HuH-7 (cell line): ENCODE data around the gene TTC7B.
"Not testable (repeated sequence)": the region's sequence is repeated elsewhere in the genome, so short reads cannot be mapped to it uniquely, and the experiment has no call there.

ENCODE experiments used
- DNase-seq: peaks from one replicate; pipeline ENCODE4 v3.0.0; 2011; ENCODE audit warnings: low spot score

Gene TTC7B

GRCh38 chr14:90815822-90816662 lies at the start of gene TTC7B:
TTC7B (minus strand) TSS chr14:90816430; CDS start chr14:90816295, 135 bp downstream.
- DNase-seq, result peak; percentile 76

GRCh38 chr14:90864741-90865140 lies 48.5 kb upstream of the TTC7B start:
- no peak for DNase-seq

GRCh38 chr14:90858511-90858910 lies 42.3 kb upstream of the TTC7B start:
- no peak for DNase-seq

DNA sequence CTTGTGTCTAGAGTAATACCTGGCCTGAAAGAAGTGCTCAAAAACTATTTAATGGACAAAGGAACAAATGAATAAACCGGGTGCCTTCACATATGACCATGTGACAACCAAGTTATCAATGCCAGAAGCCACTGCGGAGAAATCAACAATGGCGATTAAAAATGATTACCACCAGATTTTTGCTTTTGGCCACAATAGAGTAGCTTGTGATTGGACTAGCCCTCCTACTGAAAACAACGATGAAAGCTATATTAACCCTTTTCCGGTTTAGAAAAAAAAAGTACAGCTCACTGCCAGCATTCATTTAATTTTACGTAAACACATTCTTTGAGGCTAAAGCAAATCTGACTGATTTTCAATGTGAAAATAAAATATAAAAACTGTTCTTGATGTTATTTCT lies 41.6 kb upstream of the TTC7B start:
- DNase-seq, result no peak

DNA sequence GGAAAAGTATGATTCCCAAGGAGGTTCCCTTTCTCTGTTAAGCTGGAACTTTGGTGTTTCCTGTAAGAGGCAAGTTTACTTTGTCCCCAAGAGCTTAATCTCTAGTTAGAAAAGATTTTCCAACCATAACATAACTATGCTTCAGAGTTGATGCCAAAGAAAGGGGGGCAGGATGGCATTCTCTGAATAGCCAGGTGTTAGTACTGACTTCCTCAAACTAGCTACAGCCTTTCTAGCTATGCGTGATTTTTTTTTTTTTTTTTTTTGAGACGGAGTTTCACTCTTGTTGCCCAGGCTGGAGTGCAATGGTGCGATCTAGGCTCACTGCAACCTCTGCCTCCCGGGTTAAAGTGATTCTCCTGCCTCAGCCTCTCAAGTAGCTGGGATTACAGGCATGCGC lies 39.9 kb upstream of the TTC7B start:
- DNase-seq, result not testable (repeated sequence)

DNA sequence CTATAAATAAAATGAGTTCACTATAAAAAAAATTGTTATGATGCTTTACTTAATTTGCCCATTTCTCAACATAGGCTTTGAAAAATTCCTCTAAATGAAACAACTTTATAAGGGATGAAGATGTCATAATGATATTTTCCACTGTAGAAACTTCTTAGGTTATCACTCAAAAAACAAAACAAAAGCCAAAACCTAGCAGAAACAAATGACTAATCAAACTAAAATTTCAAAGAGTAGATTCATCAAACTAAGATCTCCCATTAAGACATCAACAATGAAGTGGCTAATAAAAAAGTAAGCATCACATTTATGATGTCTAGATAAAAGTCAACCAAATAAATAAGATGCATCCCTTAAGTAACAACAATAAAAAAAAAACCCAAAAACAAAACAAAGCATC lies 36.9 kb upstream of the TTC7B start:
- no peak for DNase-seq

DNA sequence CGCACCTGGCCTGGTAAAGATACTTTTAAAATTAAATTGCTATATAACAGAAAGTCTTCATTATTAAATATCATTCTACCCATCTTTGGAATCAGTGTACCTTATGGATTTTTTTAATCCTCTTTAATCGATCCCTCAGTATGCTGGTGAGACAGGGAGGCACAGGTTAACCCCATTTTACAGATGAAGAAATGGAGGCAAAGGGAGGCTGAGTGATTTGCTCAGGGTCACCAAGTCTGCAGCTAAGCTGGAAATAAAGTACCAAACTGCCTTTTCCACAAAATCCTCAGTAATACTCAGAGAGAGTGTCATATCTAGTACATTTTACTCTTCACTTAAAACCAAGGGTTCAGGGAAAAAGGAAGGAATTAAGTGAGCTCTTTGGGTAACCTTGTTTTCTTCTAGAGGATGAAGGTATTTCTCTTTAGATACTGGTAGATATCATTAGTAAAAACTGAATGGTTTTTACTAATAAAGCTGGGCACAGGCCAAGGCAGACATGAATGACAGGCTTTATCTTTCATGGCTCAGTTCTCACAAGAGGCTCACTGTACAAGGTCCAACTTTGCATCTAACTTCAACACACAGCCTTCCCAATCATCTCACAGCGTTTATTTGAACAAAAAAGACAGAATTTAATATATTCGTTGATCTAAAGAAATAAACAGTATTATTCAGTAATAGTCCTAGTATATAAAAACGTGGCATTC lies 35.3 kb upstream of the TTC7B start:
- no peak for DNase-seq

DNA sequence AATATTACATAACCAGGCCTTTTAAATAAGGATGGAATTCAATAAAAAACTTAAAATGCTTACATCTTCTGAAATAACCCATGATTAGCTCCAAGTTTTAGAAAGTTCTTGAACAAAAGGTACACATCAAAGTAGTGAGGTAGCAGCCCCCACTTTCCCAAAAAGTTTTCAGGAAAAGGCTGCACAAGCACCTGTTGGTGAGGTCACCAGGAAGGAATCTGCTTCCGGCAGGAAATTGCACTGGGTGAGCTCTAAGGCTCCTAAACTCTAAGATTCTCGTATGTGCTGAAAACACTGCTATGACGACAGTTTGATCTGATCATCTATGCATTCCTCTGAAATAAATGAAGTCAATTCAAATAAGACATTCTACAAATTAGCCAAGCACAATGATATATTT lies 34.3 kb upstream of the TTC7B start:
- DNase-seq, result no peak

DNA sequence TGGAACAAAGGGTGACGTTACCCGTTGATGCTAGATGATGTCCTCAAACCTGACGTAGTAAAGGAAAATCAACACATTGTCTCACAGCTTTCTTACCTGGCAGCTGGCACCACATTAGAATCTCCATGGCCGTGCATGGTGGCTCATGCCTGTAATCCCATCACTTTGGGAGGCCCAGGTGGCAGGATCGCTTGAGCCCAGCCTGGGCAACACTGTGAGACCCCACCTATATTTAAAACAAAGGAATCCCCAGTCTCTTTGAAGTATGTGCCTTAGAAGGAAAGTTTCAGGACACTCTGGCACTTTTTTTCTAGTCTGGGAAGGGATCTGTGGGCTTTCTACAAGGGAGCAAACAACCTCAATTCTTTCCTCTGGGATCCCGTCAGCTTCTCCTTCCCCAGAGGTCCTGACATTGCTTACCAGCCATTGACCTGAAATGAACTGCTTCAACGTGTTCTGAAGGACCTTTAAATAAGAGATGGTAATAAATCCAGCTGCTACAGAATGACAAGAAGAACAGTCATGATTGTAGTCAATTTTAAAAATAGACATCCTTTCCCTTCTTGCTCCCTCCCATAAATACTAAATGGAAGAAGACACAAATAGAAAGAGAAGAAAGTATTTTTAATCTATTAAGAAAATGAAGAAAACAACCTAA lies 33.7 kb upstream of the TTC7B start:
- DNase-seq, result no peak

- DNase-seq, result no peak
Observed at GRCh38 chr14:90848944-90849731, 32.9 kb upstream of the TTC7B start.

- no peak for DNase-seq
Observed at GRCh38 chr14:90846511-90846910, 30.3 kb upstream of the TTC7B start.

GRCh38 chr14:90844321-90844720 lies 28.1 kb upstream of the TTC7B start:
- DNase-seq, result no peak

- no peak for DNase-seq
Observed at GRCh38 chr14:90842726-90843125, 26.5 kb upstream of the TTC7B start.

GRCh38 chr14:90840667-90841066 lies 24.4 kb upstream of the TTC7B start:
- DNase-seq, result not testable (repeated sequence)

DNA sequence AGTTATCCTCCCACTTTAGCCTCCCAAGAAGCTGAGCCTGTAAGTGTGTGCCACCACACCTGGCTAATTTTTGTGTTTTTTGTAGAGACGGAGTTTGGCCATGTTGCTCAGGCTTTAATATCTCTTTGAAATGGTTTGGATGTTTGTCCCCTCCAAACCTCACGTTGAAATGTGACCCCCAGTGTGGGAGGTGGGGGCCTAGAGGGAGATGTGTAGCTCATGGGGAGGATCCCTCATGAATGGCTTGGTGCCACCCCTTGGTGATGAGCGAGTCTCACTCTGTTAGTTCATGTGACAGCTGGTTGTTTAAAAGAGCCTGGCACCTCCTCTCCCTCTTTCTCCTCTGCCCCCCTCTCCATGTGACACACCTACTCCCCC lies 23.6 kb upstream of the TTC7B start:
- DNase-seq, result no peak

DNA sequence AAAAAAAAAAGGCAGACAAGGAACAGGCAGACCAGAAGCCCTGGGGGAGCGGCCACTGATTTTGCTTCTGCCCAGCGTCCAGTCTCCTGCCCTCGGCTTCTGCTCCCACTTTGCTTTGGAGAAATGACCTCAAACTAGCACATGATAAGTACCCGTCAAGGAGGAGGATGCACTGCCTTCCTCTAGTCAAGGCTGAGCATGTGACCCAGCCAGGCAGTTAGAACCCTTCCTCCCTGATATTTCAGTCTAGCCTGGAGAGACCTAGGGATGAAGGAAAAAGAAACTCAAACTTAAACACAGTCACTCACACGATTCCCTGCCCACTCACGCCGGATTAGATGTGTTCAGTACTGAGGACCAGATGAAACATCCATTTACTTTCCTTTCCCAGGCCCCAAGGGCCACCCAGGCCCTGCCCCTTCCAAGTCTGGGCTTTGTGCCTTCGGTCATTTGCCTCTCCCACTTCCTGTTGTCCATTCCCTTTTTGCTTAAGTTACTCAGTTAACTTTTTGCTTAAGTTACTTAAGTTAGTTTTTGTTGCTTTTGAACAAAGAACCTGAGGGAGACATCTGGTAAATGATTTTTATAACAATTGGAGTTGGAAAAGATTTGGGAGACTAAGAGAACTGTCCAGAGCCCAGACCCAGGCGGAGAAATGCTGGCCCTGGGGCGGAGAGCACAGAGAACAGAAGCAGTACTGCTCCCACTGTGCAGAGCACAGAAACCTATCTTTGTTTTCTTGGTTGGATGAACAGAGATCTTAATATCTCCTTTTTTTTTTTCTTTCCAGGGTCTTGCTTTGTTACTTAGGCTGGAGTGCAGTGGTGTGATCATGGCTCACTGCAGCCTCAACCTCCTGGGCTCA lies 23.0 kb upstream of the TTC7B start:
- no peak for DNase-seq

GRCh38 chr14:90838531-90838930 lies 22.3 kb upstream of the TTC7B start:
- DNase-seq, result not testable (repeated sequence)

GRCh38 chr14:90837355-90837754 lies 21.1 kb upstream of the TTC7B start:
- DNase-seq, result no peak

DNA sequence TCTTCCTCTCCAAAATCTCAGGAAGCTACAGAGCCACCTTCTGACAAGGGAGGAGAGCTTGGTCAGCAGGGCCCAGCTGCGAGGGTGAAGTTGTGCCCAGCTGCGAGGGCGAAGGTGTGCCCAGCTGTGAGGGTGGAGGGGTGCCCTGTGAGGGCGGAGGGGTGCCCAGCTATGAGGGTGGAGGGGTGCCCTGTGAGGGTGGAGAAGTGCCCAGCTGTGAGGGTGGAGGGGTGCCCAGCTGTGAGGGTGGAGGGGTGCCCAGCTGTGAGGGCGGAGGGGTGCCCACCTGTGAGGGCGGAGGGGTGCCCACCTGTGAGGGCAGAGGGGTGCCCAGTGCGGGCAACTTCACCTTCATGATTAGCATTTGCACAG lies 20.4 kb upstream of the TTC7B start:
- no peak for DNase-seq

DNA sequence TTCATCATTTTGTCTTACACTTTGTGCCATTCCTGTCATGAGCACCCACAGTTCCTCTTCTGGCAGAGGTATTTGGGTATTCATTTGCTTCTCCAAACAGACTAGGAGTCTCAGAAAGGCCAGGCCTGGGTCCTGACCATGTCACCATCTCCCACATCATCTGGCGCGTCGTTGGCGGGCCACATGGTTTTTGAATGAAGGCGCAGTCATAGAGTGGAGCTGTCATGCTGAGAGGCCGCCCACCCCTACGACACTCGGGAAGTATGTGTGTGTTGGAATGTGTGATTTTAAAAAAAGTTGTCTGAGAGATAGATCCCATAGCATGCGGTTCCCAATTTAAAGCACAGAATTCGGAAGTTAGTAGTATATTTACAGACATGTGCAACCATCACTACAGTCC lies 15.6 kb upstream of the TTC7B start:
- DNase-seq, result no peak
